ENCODE measurements around the gene ZC2HC1C. TPM values are rescaled to one million over a fixed set of nuclear protein-coding genes. Genes with fewer than 3 reads are reported as not detected.

ZC2HC1C gene
- total RNA-seq, 1 donor from 2014 or later: 1.8 TPM

DNA sequence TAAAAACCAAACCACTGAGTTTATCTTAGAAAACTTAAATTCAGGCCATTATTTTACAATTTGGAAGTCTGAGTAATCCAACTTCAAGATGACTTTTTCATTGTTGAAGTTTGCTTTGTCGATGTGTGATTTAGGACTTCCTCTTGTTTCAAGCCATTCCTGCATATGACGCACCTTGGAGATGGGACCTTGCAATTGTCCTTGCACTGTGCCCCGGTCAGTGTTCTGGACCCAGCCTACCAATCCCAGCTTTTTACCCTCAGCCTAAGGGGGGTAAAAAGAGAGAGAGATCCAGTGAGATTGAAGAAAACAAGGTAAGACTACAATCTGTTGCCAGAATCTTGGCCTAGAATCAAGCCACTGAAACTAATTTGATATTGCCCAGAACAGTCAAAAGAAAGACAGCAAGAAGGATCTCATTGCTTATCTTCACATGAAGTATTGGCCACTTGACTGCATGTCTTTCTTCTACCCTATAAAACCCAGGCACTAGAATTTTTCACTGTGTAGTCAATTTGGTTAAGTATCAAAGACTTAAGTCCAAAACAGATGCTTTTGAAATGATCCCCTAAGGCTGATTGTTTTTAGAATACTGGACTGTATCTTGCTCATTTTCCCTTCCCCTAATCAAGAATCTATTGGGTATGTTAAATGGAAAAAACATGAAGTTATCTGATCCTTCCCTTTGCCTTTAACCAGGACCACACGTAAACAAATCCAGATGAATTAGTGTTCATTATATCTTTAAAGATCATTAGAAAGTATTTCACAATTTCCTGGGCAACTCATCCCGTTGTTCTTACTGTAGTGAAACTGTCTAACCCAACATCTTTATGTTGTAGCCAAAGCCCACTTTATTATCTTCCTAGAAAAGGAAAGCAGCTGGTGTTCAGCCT is 15.8 kb upstream of the ZC2HC1C start:
- intact Hi-C loops (cut with micrococcal nuclease): no loop called here

GRCh38 chr14:75054421-75054820 is 15.0 kb upstream of the ZC2HC1C start:
- intact Hi-C loops (cut with micrococcal nuclease): no loop called here

DNA sequence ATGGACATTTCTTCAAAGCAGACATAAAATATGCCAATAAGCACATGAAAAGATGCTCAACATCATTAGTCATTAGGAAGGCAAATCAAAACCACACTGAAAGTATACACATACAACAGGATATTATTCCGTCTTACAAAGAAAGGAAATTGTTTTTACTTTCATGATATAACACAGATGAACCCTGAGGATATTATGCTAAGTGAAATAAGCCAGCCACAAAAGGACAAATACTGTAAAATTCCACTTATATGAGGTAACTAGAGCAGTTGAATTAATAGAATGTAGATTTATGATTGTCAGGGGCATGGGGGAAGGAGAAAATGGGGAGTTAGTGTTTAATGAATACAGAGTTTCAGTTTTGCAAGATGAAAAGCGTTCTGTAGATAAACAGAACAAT is 9.8 kb upstream of the ZC2HC1C start:
- intact Hi-C loops (cut with micrococcal nuclease): no loop called here

DNA sequence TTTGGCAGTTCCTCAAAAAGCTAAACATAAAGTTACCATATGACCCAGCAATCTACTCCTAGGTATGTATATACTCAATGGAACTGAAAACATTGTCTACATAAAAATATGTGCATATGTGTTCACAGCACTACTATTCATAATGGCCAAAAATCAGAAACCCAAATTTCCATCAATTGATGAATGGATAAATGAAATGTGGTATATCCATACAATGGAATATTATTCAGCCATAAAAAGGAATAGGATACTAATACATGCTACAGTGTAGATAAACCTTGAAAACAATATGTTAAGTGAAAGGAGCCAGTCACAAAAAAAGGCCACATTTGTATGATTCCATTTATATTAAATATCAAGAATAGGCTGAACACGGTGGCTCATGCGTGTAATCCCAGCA is 9.0 kb upstream of the ZC2HC1C start:
- intact Hi-C loops (cut with micrococcal nuclease): no loop called here

GRCh38 chr14:75063013-75063412 is 6.4 kb upstream of the ZC2HC1C start:
- intact Hi-C loops (cut with micrococcal nuclease): no loop called here

DNA sequence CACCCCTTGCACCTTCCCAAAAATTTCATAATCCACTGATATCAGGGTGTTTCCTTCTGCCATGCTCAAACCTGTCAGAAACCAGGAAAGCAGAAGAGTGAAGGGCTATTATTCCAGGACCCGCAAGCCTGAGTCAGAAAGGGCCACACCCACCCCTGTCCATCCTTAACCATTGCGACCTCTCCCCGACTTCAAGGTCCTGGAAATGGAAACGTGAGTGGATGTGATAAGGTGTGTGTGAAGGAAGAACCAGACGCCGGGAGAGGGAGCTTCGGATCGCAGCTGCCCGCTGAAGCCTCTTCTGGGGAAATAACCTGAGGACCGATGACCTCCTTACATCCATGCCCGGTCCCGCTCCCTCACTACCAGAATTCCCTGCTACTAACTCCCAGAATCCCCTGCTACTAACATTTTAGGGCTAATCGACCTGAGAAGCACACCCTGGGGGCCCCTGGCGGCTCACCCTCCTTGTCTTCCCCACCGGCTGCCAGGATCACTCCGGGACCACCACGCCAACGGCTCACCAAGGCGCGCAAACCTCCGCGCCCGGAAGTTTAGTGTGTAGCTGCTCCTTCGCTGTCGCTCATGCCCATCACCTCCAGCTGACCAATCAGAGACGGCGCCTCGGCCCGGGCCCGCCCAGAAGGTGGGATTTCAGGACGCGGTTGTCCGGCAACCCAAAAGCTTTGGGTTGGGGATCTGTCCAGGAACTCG is 5.8 kb upstream of the ZC2HC1C start, which contains the start of gene ACYP1:
Gene ACYP1 (minus strand): TSS at position 534 of the 714 bp plus-strand sequence. CDS start 471 bp downstream, at position 63.
- intact Hi-C loops (cut with micrococcal nuclease): loop anchor here (1.0 kb wide), 1 partner anchor 12 kb away; the partner anchor contains the start of gene MLH3

DNA sequence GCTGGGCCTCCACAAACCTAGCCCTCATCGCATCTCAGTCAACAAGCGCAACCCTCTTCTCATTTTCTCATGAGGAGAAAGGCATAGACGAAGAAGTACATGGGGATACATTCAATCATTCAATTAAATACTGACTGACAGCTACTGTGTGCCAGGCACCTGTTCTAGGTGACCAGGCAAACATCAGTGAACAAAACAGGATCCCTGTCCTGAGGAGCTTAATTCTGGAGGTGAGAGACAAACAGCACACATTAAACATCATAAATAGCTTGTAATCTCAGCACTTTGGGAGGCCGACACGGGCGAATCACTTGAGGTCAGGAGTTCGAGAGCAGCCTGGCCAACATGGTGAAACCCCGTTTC is 5.3 kb upstream of the ZC2HC1C start:
- intact Hi-C loops (cut with micrococcal nuclease): loop anchor here (1.0 kb wide), 1 partner anchor 13 kb away; the partner anchor contains the start of gene MLH3

DNA sequence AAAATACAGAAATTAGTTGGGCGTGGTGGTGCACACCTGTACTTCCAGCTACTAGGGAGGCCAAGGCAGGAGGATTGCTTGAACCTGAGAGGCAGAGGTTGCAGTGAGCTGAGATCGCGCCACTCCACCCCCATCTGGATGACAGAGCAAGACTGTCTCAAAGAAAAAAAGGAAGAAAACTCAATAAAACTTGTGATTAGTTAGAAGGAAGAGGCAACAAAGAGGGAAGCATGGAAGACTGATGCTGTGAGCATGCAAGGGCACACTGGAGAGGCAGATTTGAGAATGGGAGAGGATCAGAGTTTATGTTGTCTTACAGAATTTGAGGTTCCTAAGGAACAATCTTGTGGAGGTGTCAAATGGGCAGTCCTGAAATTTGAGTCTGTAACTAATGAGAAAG is 2.8 kb upstream of the ZC2HC1C start:
- intact Hi-C loops (cut with micrococcal nuclease): loop anchor here (5.0 kb wide), 1 partner anchor 64 kb away; the partner anchor contains the start of gene EIF2B2

- intact Hi-C loops (cut with micrococcal nuclease): loop anchor here (5.0 kb wide), 1 partner anchor 65 kb away; the partner anchor contains the start of gene EIF2B2
Observed at GRCh38 chr14:75067212-75067611, 2.2 kb upstream of the ZC2HC1C start.

- intact Hi-C loops (cut with micrococcal nuclease): loop anchor here (5.0 kb wide), 1 partner anchor 65 kb away; the partner anchor contains the start of gene EIF2B2
Observed at GRCh38 chr14:75067765-75068164, 1.7 kb upstream of the ZC2HC1C start.

DNA sequence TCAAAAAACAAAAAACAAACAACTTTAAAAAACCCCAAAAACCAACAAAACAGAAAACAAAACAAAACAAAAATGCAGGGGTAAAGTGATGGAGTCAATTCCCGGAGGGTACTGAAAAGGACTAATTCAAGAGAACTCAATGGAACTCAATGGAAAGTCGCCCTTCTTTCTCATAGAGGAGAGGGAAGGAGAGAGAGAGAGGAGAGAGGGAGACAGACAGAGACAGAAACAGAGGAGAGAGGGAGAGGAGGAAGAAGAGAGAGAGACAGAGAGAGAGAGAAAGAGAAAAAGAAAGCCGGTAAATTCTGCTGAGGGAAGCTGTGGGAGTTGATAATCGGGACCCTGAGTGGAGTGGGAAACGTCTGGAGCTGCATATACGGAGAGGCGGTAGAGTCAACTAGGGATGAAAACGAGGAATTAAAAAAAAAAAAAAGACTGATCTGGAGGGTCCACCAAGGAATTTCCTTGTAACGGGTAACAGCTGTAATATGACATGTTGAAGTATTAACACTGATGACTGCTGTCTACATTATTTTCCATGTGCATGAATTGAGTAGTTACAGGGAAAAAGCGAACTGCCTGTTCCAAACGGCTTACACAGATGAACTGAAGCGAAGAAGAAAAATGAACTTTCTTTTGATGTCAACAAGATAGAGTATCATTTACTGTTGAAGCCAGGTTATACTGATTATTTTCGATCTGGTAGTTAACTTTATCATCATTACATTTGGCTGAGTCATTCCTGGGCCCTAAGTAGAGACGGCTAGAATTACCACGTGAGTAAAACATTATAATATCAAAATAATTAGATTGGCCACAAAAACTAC is 934 bp upstream of the ZC2HC1C start:
- intact Hi-C loops (cut with micrococcal nuclease): loop anchor here (5.0 kb wide), 1 partner anchor 66 kb away; the partner anchor contains the start of gene EIF2B2

- intact Hi-C loops (cut with micrococcal nuclease): loop anchor here (5.0 kb wide), 1 partner anchor 67 kb away; the partner anchor contains the start of gene EIF2B2
Observed at GRCh38 chr14:75069811-75070145, 337 bp downstream of the ZC2HC1C start.

DNA sequence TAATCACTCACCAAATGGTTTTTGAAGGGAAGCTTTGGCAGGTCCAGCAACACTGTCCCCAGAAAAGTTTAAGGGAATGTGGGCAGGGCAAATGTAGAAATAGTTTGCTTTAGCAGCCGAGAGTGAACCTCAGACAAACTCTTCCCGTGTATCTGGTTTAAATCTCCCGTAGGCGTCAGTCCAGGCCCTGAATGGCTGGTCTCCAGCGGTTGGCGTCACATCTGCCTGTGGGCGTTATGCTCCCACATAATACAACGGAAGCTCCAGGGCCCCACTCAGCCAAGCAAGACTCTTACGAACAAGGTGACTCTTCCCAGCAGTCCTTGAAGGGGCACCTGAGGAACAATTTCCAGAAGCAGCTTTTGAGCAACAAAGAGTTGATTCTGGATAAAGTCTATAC is 942 bp downstream of the ZC2HC1C start:
- intact Hi-C loops (cut with micrococcal nuclease): no loop called here

DNA sequence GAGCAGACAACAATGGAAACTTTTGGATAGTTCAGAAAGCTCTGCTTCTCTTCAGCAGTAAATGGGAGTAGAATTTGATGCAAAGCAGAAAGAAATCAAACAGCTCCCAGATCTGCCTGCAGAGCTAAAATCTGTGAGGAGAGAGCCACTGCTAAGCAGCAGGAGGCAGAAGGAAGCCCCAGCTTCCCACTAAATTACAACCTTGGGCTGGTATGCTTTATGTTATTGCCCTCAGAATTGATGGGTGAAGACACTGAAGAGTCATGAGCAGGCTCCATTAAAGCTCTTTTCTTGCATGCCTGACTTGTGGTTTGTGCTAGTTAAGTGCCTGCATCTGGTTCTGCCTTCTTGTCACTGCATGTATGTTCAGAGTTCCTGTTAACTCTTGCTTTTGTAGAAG is 8.4 kb downstream of the ZC2HC1C start:
- intact Hi-C loops (cut with micrococcal nuclease): no loop called here

DNA sequence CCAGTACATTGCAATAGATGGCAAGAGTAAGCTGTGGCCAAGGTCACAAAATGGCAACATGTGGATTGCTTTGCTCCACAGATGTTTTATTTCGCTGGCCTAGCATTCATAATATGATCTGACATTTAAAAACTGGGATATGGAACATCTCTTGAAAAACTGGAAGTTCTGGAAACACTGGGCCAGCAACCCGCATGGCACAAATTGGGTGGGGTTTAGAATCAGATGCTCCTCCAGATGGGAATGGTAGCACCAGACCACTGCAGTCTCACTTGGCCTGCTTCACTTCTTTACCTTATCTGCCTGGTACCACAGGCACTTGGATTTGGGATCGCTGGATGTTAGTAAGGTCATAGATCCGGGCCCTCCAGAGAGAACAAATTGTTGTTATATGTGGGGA is 10.1 kb downstream of the ZC2HC1C start:
- intact Hi-C loops (cut with micrococcal nuclease): no loop called here

- intact Hi-C loops (cut with micrococcal nuclease): no loop called here
Observed at GRCh38 chr14:75081660-75082229, 12.3 kb downstream of the ZC2HC1C start.

DNA sequence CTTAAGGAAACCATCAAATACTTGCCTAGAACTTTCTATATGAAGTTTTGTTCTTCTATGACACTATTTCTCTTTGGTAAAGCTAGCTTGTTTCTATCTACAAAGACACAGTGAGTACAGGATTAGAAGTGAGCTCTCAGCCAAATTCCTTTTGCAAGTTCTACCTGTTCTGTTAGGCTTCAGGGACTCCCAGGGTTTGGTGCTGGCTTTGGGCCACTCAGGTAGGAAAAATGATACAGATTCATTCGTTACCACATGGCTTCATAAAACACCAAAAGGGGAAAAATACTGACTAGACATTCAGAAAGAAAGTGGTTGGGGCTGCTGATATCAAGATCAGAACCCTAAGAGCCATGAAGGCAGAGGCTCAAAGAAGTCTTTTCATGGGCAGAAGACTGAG is 13.8 kb downstream of the ZC2HC1C start:
- intact Hi-C loops (cut with micrococcal nuclease): no loop called here

- intact Hi-C loops (cut with micrococcal nuclease): no loop called here
Observed at GRCh38 chr14:75084513-75084912, 15.1 kb downstream of the ZC2HC1C start.

GRCh38 chr14:75088153-75088552 is 18.7 kb downstream of the ZC2HC1C start:
- intact Hi-C loops (cut with micrococcal nuclease): loop anchor here (1.0 to 2.0 kb wide), 4 partner anchors 142 to 227 kb away; no protein-coding TSS in a partner anchor

- intact Hi-C loops (cut with micrococcal nuclease): loop anchor here (1.0 to 2.0 kb wide), 4 partner anchors 142 to 228 kb away; no protein-coding TSS in a partner anchor
Observed at GRCh38 chr14:75088566-75089373, 19.3 kb downstream of the ZC2HC1C start.
